Neural cell (in vitro differentiated cells): ENCODE data around the gene ATP6V0E2. TPM values are rescaled to one million over a fixed set of nuclear protein-coding genes. Genes with fewer than 3 reads are reported as not detected.

Source experiments
- H2AFZ ChIP-seq: fragments of 200-600, 300-800 bp; sonication (generic), shearing (Covaris generic); 2 replicates; pipeline ENCODE4 v1.6.0; 2014; ENCODE audit warnings: low read depth, mild to moderate bottlenecking, antibody characterized with exemption, low read length, moderate library complexity
- H3F3A ChIP-seq: fragments of 200-600 bp; shearing (Covaris generic); 2 replicates; pipeline ENCODE4 v1.6.1; 2016; ENCODE audit warnings: mild to moderate bottlenecking, moderate library complexity, mixed read lengths, antibody characterized with exemption, low read length; ENCODE audit not compliant: insufficient read depth, poor library complexity, severe bottlenecking
- H3K27ac ChIP-seq: fragments of 200-600, 300-800 bp; sonication (generic), shearing (Covaris generic); 2 replicates; pipeline ENCODE4 v1.5.1; 2014; ENCODE audit warnings: mild to moderate bottlenecking, low read length, moderate library complexity
- H3K27me3 ChIP-seq: fragments of 300-800, 200-600 bp; sonication (generic), shearing (Covaris generic); 2 replicates; pipeline ENCODE4 v1.6.0; 2014; ENCODE audit warnings: mild to moderate bottlenecking, low read depth, low read length, moderate library complexity; ENCODE audit not compliant: insufficient read depth
- H3K36me3 ChIP-seq: fragments of 300-800, 200-600 bp; sonication (generic), shearing (Covaris generic); 2 replicates; pipeline ENCODE4 v1.5.1; 2014; ENCODE audit warnings: mild to moderate bottlenecking, antibody characterized with exemption, low read length, moderate library complexity; ENCODE audit not compliant: insufficient read depth
- H3K4me2 ChIP-seq: fragments of 300-800, 200-600 bp; sonication (generic), shearing (Covaris generic); 2 replicates; pipeline ENCODE4 v1.6.0; 2014; ENCODE audit warnings: mild to moderate bottlenecking, low read length
- H3K4me3 ChIP-seq: fragments of 300-800, 200-600 bp; sonication (generic), shearing (Covaris generic); 2 replicates; pipeline ENCODE4 v1.5.1; 2014; ENCODE audit warnings: mild to moderate bottlenecking, low read length, moderate library complexity
- H3K79me2 ChIP-seq: fragments of 200-600 bp; shearing (Covaris generic); replicated peaks from 2 replicates; pipeline ENCODE4 v1.6.0; 2014; ENCODE audit warnings: mild to moderate bottlenecking, low read length, moderate library complexity; ENCODE audit not compliant: insufficient read depth
- H3K9ac ChIP-seq: fragments of 300-800, 200-600 bp; sonication (generic), shearing (Covaris generic); 2 replicates; pipeline ENCODE4 v1.6.1; 2016; ENCODE audit warnings: mild to moderate bottlenecking, low read length, mixed read lengths
- H3K9me2 ChIP-seq: fragments of 200-600 bp; shearing (Covaris generic); 2 replicates; pipeline ENCODE4 v1.6.1; 2016; ENCODE audit warnings: mild to moderate bottlenecking, low read length, mixed read lengths; ENCODE audit not compliant: insufficient read depth
- H3K9me3 ChIP-seq: fragments of 200-600, 300-800 bp; sonication (generic), shearing (Covaris generic); 2 replicates; pipeline ENCODE4 v1.6.1; 2016; ENCODE audit warnings: mild to moderate bottlenecking, mixed run types, low read length, moderate library complexity, mixed read lengths
- H4K20me1 ChIP-seq: fragments of 200-600 bp; shearing (Covaris generic); 2 replicates; pipeline ENCODE4 v1.6.1; 2016; ENCODE audit warnings: mild to moderate bottlenecking, mixed run types; ENCODE audit not compliant: insufficient read depth
- EP300 ChIP-seq: fragments of 450-650 bp; conservative IDR thresholded peaks from 2 replicates; pipeline ENCODE4 v1.6.1; 2014; ENCODE audit warnings: antibody characterized with exemption, mild to moderate bottlenecking, moderate library complexity; ENCODE audit not compliant: poor library complexity, severe bottlenecking
- EZH2 ChIP-seq: fragments of 200-600, 300-800 bp; shearing (Covaris generic), sonication (generic); IDR thresholded peaks from 2 replicates; pipeline ENCODE4 v1.6.1; 2014; ENCODE audit warnings: antibody characterized with exemption, low read length, borderline replicate concordance, mild to moderate bottlenecking; ENCODE audit not compliant: insufficient read depth, poor library complexity, severe bottlenecking
- MXI1 ChIP-seq: fragments of 450-650 bp; conservative IDR thresholded peaks from 2 replicates; pipeline ENCODE4 v1.6.1; 2014; ENCODE audit warnings: antibody characterized with exemption, mild to moderate bottlenecking; ENCODE audit not compliant: poor library complexity, severe bottlenecking
- POLR2AphosphoS5 ChIP-seq: IDR thresholded peaks from 2 replicates; pipeline ENCODE4 v1.6.1; 2012
- RAD21 ChIP-seq: fragments of 450-650 bp; conservative IDR thresholded peaks from 2 replicates; pipeline ENCODE4 v1.6.1; 2014; ENCODE audit warnings: antibody characterized with exemption, mild to moderate bottlenecking, moderate library complexity
- REST ChIP-seq: IDR thresholded peaks from 2 replicates; pipeline ENCODE4 v1.6.1; 2012; ENCODE audit warnings: borderline replicate concordance
- SMC3 ChIP-seq: fragments of 450-650 bp; conservative IDR thresholded peaks from 2 replicates; pipeline ENCODE4 v1.6.1; 2014; ENCODE audit warnings: antibody characterized with exemption, mild to moderate bottlenecking, moderate library complexity; ENCODE audit not compliant: poor library complexity
- TAF1 ChIP-seq: IDR thresholded peaks from 2 replicates; pipeline ENCODE4 v1.6.1; 2012; ENCODE audit warnings: low read depth
- polyA plus RNA-seq: library from polyadenylated mRNA; depleted of rRNA; stranded (reverse); fragments of >200 nt; gene quantifications from 2 replicates; pipeline ENCODE4 v1.2.3, GENCODE V29; 2014
- TF ChIP-seq, protein P1 (sequence below): fragments of 450-650 bp; IDR thresholded peaks from 2 replicates; pipeline ENCODE4 v1.5.1; 2014; ENCODE audit warnings: antibody characterized with exemption, mild to moderate bottlenecking, moderate library complexity; ENCODE audit not compliant: poor library complexity, severe bottlenecking

Gene ATP6V0E2
- polyA plus RNA-seq, 1 donor from 2014 or later: 550 TPM

DNA sequence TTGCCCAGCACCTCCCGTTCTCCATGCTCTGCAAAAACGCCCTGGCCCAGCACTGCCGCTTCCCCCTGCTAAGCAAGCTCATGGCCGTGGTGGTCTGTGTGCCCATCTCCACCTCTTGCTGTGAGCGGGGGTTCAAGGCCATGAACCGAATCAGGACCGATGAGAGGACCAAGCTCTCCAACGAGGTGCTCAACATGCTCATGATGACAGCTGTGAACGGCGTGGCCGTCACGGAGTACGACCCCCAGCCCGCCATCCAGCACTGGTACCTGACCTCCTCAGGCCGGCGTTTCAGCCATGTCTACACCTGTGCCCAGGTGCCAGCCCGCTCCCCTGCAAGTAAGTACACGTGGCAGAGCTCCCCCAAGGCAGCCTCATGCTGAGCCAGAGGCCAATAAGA, 11.6 kb upstream of the ATP6V0E2 start:
- H3K36me3 ChIP-seq: peaks cover 6% of the 10 kb centered on the region

GRCh38 chr7:149863500-149863899, 10.3 kb upstream of the ATP6V0E2 start:
- H3K27ac ChIP-seq: no peak overlapping the region
- no peaks in the 10 kb centered on the region for H3K9me2 ChIP-seq
- H3K9ac ChIP-seq: no peak overlapping the region
- peaks cover 6% of the 10 kb centered on the region for H3K36me3 ChIP-seq
- TF ChIP-seq EP300 (no peak), MXI1 (no peak), TAF1 (no peak), EZH2 (no peak), SMC3 (no peak)
- no peak overlapping the region for H3K4me2 ChIP-seq
- no peaks in the 10 kb centered on the region for H3K79me2 ChIP-seq
- H2AFZ ChIP-seq: no peak overlapping the region
- H3F3A ChIP-seq: no peaks in the 10 kb centered on the region
- no peaks in the 10 kb centered on the region for H3K9me3 ChIP-seq
- no peaks in the 10 kb centered on the region for H3K27me3 ChIP-seq
- no peak overlapping the region for H3K4me3 ChIP-seq
- H4K20me1 ChIP-seq: no peaks in the 10 kb centered on the region

More for the DNA sequence above, 11.6 kb upstream of the ATP6V0E2 start:
- H3K4me3 ChIP-seq: no peak overlapping the region
- H3K27me3 ChIP-seq: no peaks in the 10 kb centered on the region
- no peaks in the 10 kb centered on the region for H3K79me2 ChIP-seq
- H2AFZ ChIP-seq: no peak overlapping the region
- H3K9me3 ChIP-seq: no peaks in the 10 kb centered on the region
- TF ChIP-seq EZH2: no peak
- TF ChIP-seq TAF1: no peak
- no peak for TF ChIP-seq EP300
- TF ChIP-seq POLR2AphosphoS5: no peak
- no peak for TF ChIP-seq MXI1
- TF ChIP-seq, protein P1, sequence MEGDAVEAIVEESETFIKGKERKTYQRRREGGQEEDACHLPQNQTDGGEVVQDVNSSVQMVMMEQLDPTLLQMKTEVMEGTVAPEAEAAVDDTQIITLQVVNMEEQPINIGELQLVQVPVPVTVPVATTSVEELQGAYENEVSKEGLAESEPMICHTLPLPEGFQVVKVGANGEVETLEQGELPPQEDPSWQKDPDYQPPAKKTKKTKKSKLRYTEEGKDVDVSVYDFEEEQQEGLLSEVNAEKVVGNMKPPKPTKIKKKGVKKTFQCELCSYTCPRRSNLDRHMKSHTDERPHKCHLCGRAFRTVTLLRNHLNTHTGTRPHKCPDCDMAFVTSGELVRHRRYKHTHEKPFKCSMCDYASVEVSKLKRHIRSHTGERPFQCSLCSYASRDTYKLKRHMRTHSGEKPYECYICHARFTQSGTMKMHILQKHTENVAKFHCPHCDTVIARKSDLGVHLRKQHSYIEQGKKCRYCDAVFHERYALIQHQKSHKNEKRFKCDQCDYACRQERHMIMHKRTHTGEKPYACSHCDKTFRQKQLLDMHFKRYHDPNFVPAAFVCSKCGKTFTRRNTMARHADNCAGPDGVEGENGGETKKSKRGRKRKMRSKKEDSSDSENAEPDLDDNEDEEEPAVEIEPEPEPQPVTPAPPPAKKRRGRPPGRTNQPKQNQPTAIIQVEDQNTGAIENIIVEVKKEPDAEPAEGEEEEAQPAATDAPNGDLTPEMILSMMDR: no peak
- TF ChIP-seq RAD21: no peak
- TF ChIP-seq REST: no peak
- no peak for TF ChIP-seq SMC3
- no peaks in the 10 kb centered on the region for H3F3A ChIP-seq
- H4K20me1 ChIP-seq: no peaks in the 10 kb centered on the region
- H3K27ac ChIP-seq: no peak overlapping the region
- H3K9me2 ChIP-seq: no peaks in the 10 kb centered on the region
- no peak overlapping the region for H3K9ac ChIP-seq
- H3K4me2 ChIP-seq: no peak overlapping the region
